Mammary epithelial cell (primary cell): Measurements from ENCODE around the gene BCAS2.

ENCODE experiments used
- EZH2 ChIP-seq: IDR thresholded peaks from 2 replicates; pipeline ENCODE4 v1.6.1; 2012; ENCODE audit warnings: low read length, inconsistent platforms, borderline replicate concordance
- TF ChIP-seq, protein P1 (sequence below), 2 donors: IDR thresholded peaks in 1 of 2; conservative IDR thresholded peaks in 1 of 2; 2 replicates each; pipeline ENCODE4 v1.5.1; 2011 to 2012; ENCODE audit warnings: inconsistent platforms in 2 of 2, low read length in 2 of 2, mild to moderate bottlenecking in 2 of 2, control low read depth in 1 of 2, low read depth in 1 of 2; ENCODE audit not compliant: insufficient read depth in 1 of 2; ENCODE audit errors: extremely low read depth in 1 of 2

DNA sequence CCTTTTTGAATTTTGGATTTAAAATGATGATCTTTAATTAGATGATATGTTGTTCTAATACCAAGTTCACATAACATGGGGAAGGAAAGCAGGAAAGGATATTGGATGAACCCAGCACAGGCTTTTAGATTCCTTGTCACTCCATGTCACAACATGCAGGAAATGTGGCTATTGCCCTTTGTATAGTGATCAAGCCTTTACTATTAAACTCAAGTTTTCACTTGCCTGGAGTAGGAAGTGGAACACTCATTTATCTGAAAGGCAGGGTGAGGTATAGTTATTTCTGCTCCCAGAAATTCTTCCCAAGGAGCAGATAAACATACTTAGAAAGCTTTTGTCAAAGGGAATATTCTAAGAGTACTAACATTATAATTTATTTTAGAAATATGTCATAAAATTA is 37.2 kb upstream of the BCAS2 start:
- TF ChIP-seq, protein P1, sequence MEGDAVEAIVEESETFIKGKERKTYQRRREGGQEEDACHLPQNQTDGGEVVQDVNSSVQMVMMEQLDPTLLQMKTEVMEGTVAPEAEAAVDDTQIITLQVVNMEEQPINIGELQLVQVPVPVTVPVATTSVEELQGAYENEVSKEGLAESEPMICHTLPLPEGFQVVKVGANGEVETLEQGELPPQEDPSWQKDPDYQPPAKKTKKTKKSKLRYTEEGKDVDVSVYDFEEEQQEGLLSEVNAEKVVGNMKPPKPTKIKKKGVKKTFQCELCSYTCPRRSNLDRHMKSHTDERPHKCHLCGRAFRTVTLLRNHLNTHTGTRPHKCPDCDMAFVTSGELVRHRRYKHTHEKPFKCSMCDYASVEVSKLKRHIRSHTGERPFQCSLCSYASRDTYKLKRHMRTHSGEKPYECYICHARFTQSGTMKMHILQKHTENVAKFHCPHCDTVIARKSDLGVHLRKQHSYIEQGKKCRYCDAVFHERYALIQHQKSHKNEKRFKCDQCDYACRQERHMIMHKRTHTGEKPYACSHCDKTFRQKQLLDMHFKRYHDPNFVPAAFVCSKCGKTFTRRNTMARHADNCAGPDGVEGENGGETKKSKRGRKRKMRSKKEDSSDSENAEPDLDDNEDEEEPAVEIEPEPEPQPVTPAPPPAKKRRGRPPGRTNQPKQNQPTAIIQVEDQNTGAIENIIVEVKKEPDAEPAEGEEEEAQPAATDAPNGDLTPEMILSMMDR (conservative IDR thresholded peaks at IDR 0.05 in 1 of 2, IDR thresholded peaks at IDR 0.05 in 1 of 2; ENCODE audit: extremely low read depth in 1 of 2, insufficient read depth in 1 of 2, low read depth in 1 of 2, low read length in 2 of 2): no peak
- no peak for TF ChIP-seq EZH2
